Uterus (tissue), 4 donors: ENCODE data around the gene MLLT6. TPM values are rescaled to one million over a fixed set of nuclear protein-coding genes. Genes with fewer than 3 reads are reported as not detected.

Source experiments
- DNase-seq, 2 donors: peaks; one replicate each; pipeline ENCODE4 v3.0.0-alpha.2; 2019 to 2020
- H3K27ac ChIP-seq, 2 donors: fragments of 200-600 bp; sonication (generic); 1 replicate in 1 of 2; 2 replicates in 1 of 2; pipeline ENCODE4 v1.5.1; 2016 to 2018
- H3K27me3 ChIP-seq, 2 donors: fragments of 200-600 bp; sonication (generic); one replicate each; pipeline ENCODE4 v1.5.1; 2018 to 2019; ENCODE audit warnings: control low read depth in 1 of 2
- H3K36me3 ChIP-seq, 2 donors: fragments of 200-600 bp; sonication (generic); one replicate each; pipeline ENCODE4 v1.5.1; 2019; ENCODE audit warnings: control low read depth in 1 of 2
- H3K4me1 ChIP-seq, 2 donors: fragments of 200-600 bp; sonication (generic); one replicate each; pipeline ENCODE4 v1.5.1; 2018 to 2019; ENCODE audit warnings: control low read depth in 1 of 2
- H3K4me3 ChIP-seq, 2 donors: fragments of 200-600 bp; sonication (generic); 1 replicate in 1 of 2; 2 replicates in 1 of 2; pipeline ENCODE4 v1.5.1; 2018 to 2019; ENCODE audit warnings: mild to moderate bottlenecking in 1 of 2
- H3K9me3 ChIP-seq, 2 donors: fragments of 200-600 bp; sonication (generic); one replicate each; pipeline ENCODE4 v1.5.1; 2019; ENCODE audit warnings: control low read depth in 1 of 2
- CTCF ChIP-seq, 4 experiments: fragments of 200-600 bp in 2 of 4; fragments of 450-650 bp in 2 of 4; sonication (generic) in 2 of 4; IDR thresholded peaks; one replicate each; pipeline ENCODE4 v1.5.1; 2016 to 2019; ENCODE audit warnings: antibody characterized with exemption in 4 of 4, mild to moderate bottlenecking in 2 of 4, moderate library complexity in 1 of 4
- POLR2A ChIP-seq, 2 donors: fragments of 450-650 bp; IDR thresholded peaks; one replicate each; pipeline ENCODE4 v1.6.1; 2016; ENCODE audit warnings: antibody characterized with exemption in 2 of 2, mild to moderate bottlenecking in 1 of 2, moderate library complexity in 1 of 2
- intact Hi-C: fragments of 100-400 bp; cut with DNase I; formaldehyde crosslinking; loops from one replicate; pipeline ENCODE4 v1.15.1; 2023; ENCODE audit warnings: low total_unique reads
- total RNA-seq, 4 donors: library from RNA; depleted of rRNA in 3 of 4; stranded (reverse); fragments of >200 nt in 3 of 4; gene quantifications; one replicate each; pipeline versions ENCODE4 v1.1.0 to v1.2.4, GENCODE V29; 2014 to 2023
- donor health status: DM: yes; HTN: yes; CAD: no.

MLLT6 gene
- total RNA-seq, 4 donors from 2014 or later, result 32.3 to 218 (median 60.3) TPM

- H3K36me3 ChIP-seq, result no peaks in the 10 kb centered on the region
- TF ChIP-seq CTCF (IDR thresholded peaks at IDR 0.05) (peak in 2 of 4 experiments; percentile 3 to 11), POLR2A (IDR thresholded peaks at IDR 0.05) (peak; percentile 20 to 75)
- H3K27ac ChIP-seq, result peak overlapping the region; percentile 82 to 89
- intact Hi-C loops, result no loop called here
- H3K4me3 ChIP-seq, result peak overlapping the region; percentile 78 to 93
- no peaks in the 10 kb centered on the region for H3K9me3 ChIP-seq
- H3K4me1 ChIP-seq, result peaks cover 0 to 23% of the 10 kb centered on the region in 2 donors
- H3K27me3 ChIP-seq, result no peaks in the 10 kb centered on the region
- peak; percentile 91 for DNase-seq
These were observed 44.4 kb downstream of the MLLT6 start for GRCh38 chr17:38749223-38750043.

GRCh38 chr17:38750044-38750311 lies 44.9 kb downstream of the MLLT6 start:
- no peaks in the 10 kb centered on the region for H3K36me3 ChIP-seq
- TF ChIP-seq POLR2A (IDR thresholded peaks at IDR 0.05) (no peak), CTCF (IDR thresholded peaks at IDR 0.05) (no peak)
- H3K4me1 ChIP-seq, result peaks cover 0 to 23% of the 10 kb centered on the region in 2 donors
- no peak for DNase-seq
- H3K4me3 ChIP-seq, result peak overlapping the region; percentile 78 to 93
- H3K27ac ChIP-seq, result peak overlapping the region; percentile 82 to 89
- no peaks in the 10 kb centered on the region for H3K27me3 ChIP-seq
- H3K9me3 ChIP-seq, result no peaks in the 10 kb centered on the region
- intact Hi-C loops, result no loop called here

GRCh38 chr17:38750312-38751121 lies 45.4 kb downstream of the MLLT6 start:
- peaks cover 0 to 23% of the 10 kb centered on the region in 2 donors for H3K4me1 ChIP-seq
- DNase-seq, result no peak

GRCh38 chr17:38751144-38751807 lies 46.2 kb downstream of the MLLT6 start:
- H3K4me1 ChIP-seq, result peaks cover 0 to 22% of the 10 kb centered on the region in 2 donors
- H3K27me3 ChIP-seq, result no peaks in the 10 kb centered on the region
- no peaks in the 10 kb centered on the region for H3K9me3 ChIP-seq
- DNase-seq, result no peak
- peak overlapping the region; percentile 70 to 76 for H3K4me3 ChIP-seq
- intact Hi-C loops, result no loop called here
- H3K36me3 ChIP-seq, result no peaks in the 10 kb centered on the region
- H3K27ac ChIP-seq, result peak overlapping the region; percentile 33 to 81
- no peak for TF ChIP-seq POLR2A (IDR thresholded peaks at IDR 0.05)
- TF ChIP-seq CTCF (IDR thresholded peaks at IDR 0.05), result no peak

More at GRCh38 chr17:38750312-38751121, 45.4 kb downstream of the MLLT6 start:
- Histone ChIP-seq H3K4me3 (peak overlapping the region in 1 of 2 donors; percentile 93), H3K27me3 (no peaks in the 10 kb centered on the region), H3K9me3 (no peaks in the 10 kb centered on the region), H3K27ac (peak overlapping the region; percentile 82 to 89), H3K36me3 (no peaks in the 10 kb centered on the region)
- intact Hi-C loops, result no loop called here
- no peak for TF ChIP-seq CTCF (IDR thresholded peaks at IDR 0.05)
- TF ChIP-seq POLR2A (IDR thresholded peaks at IDR 0.05), result no peak
